OCI-M1 (cell line): ENCODE data around the gene RANBP3L.

Source experiments
- DNase-seq: peaks from one replicate; lab custom pipeline; 2025; lab: John Stamatoyannopoulos, UW

The RANBP3L gene

GRCh38 chr5:36243653-36244052, 58.0 kb downstream of the RANBP3L start:
- peak; percentile 5 for DNase-seq

- DNase-seq, result no peak
Observed at GRCh38 chr5:36242534-36243485, 58.9 kb downstream of the RANBP3L start.

- DNase-seq, result peak; percentile 98
Observed at GRCh38 chr5:36241631-36242533, 59.8 kb downstream of the RANBP3L start, which contains the start of gene NADK2. TSS of gene NADK2 (minus strand) at chr5:36241925. CDS start at chr5:36241798, 127 bp downstream.

- DNase-seq, result peak; percentile 77
Observed at GRCh38 chr5:36240779-36241630, 60.7 kb downstream of the RANBP3L start.

- peak; percentile 37 for DNase-seq
Observed at GRCh38 chr5:36239370-36240293, 62.1 kb downstream of the RANBP3L start.

GRCh38 chr5:36238502-36239295, 63.0 kb downstream of the RANBP3L start:
- DNase-seq, result peak; percentile 42

GRCh38 chr5:36237751-36238150, 64.0 kb downstream of the RANBP3L start:
- peak; percentile 89 for DNase-seq

GRCh38 chr5:36236801-36237200, 64.9 kb downstream of the RANBP3L start:
- peak; percentile 19 for DNase-seq

GRCh38 chr5:36232533-36232932, 69.2 kb downstream of the RANBP3L start:
- no peak for DNase-seq

GRCh38 chr5:36230151-36230790, 71.4 kb downstream of the RANBP3L start:
- peak; percentile 38 for DNase-seq

GRCh38 chr5:36228505-36228904, 73.2 kb downstream of the RANBP3L start:
- no peak for DNase-seq

GRCh38 chr5:36227046-36227445, 74.7 kb downstream of the RANBP3L start:
- DNase-seq, result no peak

- no peak for DNase-seq
Observed at GRCh38 chr5:36222620-36223019, 79.1 kb downstream of the RANBP3L start.

- DNase-seq, result no peak
Observed at GRCh38 chr5:36217988-36218387, 83.7 kb downstream of the RANBP3L start.

GRCh38 chr5:36217567-36217966, 84.1 kb downstream of the RANBP3L start:
- no peak for DNase-seq

- DNase-seq, result peak; percentile 30
Observed at GRCh38 chr5:36215910-36216309, 85.8 kb downstream of the RANBP3L start.

GRCh38 chr5:36214436-36214835, 87.3 kb downstream of the RANBP3L start:
- DNase-seq, result peak; percentile 3

GRCh38 chr5:36209664-36210063, 92.0 kb downstream of the RANBP3L start:
- DNase-seq, result no peak

- no peak for DNase-seq
Observed at GRCh38 chr5:36208786-36209185, 92.9 kb downstream of the RANBP3L start.
